Panc1 (cell line): Measurements from ENCODE around the gene TMX4. TPM values are rescaled to one million over a fixed set of nuclear protein-coding genes. Genes with fewer than 3 reads are reported as not detected.

ENCODE experiments used
- ATAC-seq: fragments of 200-7000 bp; cut with Tn5 transposase; 2 replicates; pipeline ENCODE4 v1.9.1; 2020; ENCODE audit warnings: mild to moderate bottlenecking, moderate library complexity
- BruUV-seq: library from RNA; stranded (reverse); fragments of 400-500 nt; replicated peaks from 2 replicates; lab custom pipeline; 2021; lab: Mats Ljungman, UMichigan
- CTCF ChIA-PET: fragments of 300-600 bp; sonication (Branson Sonifier 250); formaldehyde crosslinking; loops from one replicate; lab custom pipeline; 2022; ENCODE audit warnings: antibody characterized with exemption; lab: Charles Lee
- POLR2A ChIA-PET: fragments of 300-600 bp; sonication (Branson Sonifier 250); formaldehyde crosslinking; loops from one replicate; lab custom pipeline; 2022; ENCODE audit warnings: antibody characterized with exemption; lab: Charles Lee
- DNase-seq: peaks from one replicate; pipeline ENCODE4 v3.0.0-alpha.2; 2010; ENCODE audit warnings: low read depth, low spot score
- H3K27ac ChIP-seq: 2 replicates; pipeline ENCODE4 v1.5.1; 2011; ENCODE audit warnings: mild to moderate bottlenecking, low read length, inconsistent platforms
- H3K27me3 ChIP-seq: fragments of 200-500 bp; sonication (Bioruptor generic); 2 replicates; pipeline ENCODE4 v1.6.0; 2014; ENCODE audit warnings: low read length, inconsistent platforms; ENCODE audit not compliant: control insufficient read depth, insufficient read depth
- H3K36me3 ChIP-seq: fragments of 200-500 bp; sonication (Bioruptor generic); 2 replicates; pipeline ENCODE4 v1.5.1; 2014; ENCODE audit warnings: inconsistent platforms, mild to moderate bottlenecking, low read length, moderate library complexity; ENCODE audit not compliant: control insufficient read depth, insufficient read depth
- H3K4me1 ChIP-seq: 2 replicates; pipeline ENCODE4 v1.5.1; 2011; ENCODE audit warnings: inconsistent platforms, mild to moderate bottlenecking, low read length, moderate library complexity; ENCODE audit not compliant: control insufficient read depth, insufficient read depth
- H3K4me3 ChIP-seq, 2 experiments: 2 replicates each; pipeline ENCODE4 v1.5.1; 2011 to 2012; ENCODE audit warnings: low read depth in 2 of 2, low read length in 2 of 2, mild to moderate bottlenecking in 2 of 2, inconsistent platforms in 1 of 2, moderate library complexity in 1 of 2
- H3K9me3 ChIP-seq: fragments of 200-500 bp; sonication (Bioruptor generic); 2 replicates; pipeline ENCODE4 v1.5.1; 2014; ENCODE audit warnings: low read depth, mild to moderate bottlenecking, inconsistent platforms, low read length, moderate library complexity; ENCODE audit not compliant: control insufficient read depth, insufficient read depth
- CTCF ChIP-seq: fragments of 450-650 bp; IDR thresholded peaks from 2 replicates; pipeline ENCODE4 v1.5.1; 2017; ENCODE audit warnings: mild to moderate bottlenecking
- POLR2AphosphoS5 ChIP-seq: IDR thresholded peaks from 2 replicates; pipeline ENCODE4 v1.6.1; 2012; ENCODE audit warnings: mild to moderate bottlenecking, low read depth, low read length, moderate library complexity
- REST ChIP-seq, 2 experiments: IDR thresholded peaks; 2 replicates each; pipeline ENCODE4 v1.6.1; 2011 to 2012; ENCODE audit warnings: low read depth in 2 of 2, control low read depth in 1 of 2, low read length in 1 of 2, mild to moderate bottlenecking in 1 of 2, moderate library complexity in 1 of 2; ENCODE audit not compliant: insufficient read depth in 1 of 2
- SIN3A ChIP-seq: IDR thresholded peaks from 2 replicates; pipeline ENCODE4 v1.6.1; 2012; ENCODE audit warnings: low read depth, mild to moderate bottlenecking, low read length, moderate library complexity, borderline replicate concordance; ENCODE audit not compliant: insufficient read depth
- TCF7L2 ChIP-seq: IDR thresholded peaks from 2 replicates; pipeline ENCODE4 v1.6.1; 2011; ENCODE audit warnings: mild to moderate bottlenecking, low read depth, low read length, inconsistent platforms
- in situ Hi-C: cut with HindIII; loops from 2 replicates; pipeline ENCODE4 v1.10.0; 2016; ENCODE audit warnings: low sequenced_read_pairs, low pct_unique_long_range_greater_than_20kb
- intact Hi-C: fragments of 100-400 bp; cut with micrococcal nuclease; formaldehyde crosslinking; loops from one replicate; pipeline ENCODE4 v1.10.0; 2022; ENCODE audit not compliant: unreplicated experiment
- total RNA-seq: library from RNA; stranded (reverse); gene quantifications from one replicate; pipeline ENCODE4 v1.2.1, GENCODE V29; 2021; ENCODE audit not compliant: unreplicated experiment

TMX4 gene
- total RNA-seq, 1 experiment from 2014 or later: 34.6 TPM

DNA sequence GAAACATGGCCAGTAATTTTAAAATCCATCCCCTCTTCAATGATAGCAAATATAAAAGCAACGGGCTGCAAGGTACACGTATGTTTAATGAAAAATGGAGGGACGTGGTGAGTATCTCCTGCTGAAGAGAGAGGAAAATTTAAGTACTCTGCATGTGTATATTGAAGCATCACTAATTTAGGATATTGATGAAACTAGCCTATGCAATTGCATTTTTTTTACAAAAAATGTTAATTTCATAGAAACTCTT, 362 bp upstream of the TMX4 start:
- Histone ChIP-seq H3K4me1 (peaks cover 4% of the 10 kb centered on the region; the same call in 1 of the 2 replicates), H3K27me3 (0 out of 2 replicates have a peak, but pooled peaks cover 4% of the 10 kb centered on the region), H3K4me3 (peak overlapping the region; percentile 78), H3K36me3 (no peaks in the 10 kb centered on the region), H3K9me3 (no peaks in the 10 kb centered on the region), H3K27ac (0 out of 2 replicates have a peak overlapping the region, but pooled peaks have one; percentile 72)
- in situ Hi-C loops (no loop called here), intact Hi-C loops (no loop called here)
- TF ChIP-seq TCF7L2: peak; percentile 70
- no peak for TF ChIP-seq CTCF
- ChIA-PET CTCF (no interaction called here), POLR2A (no interaction called here)
- DNase-seq: no peak
- no peak for ATAC-seq
- no TSS peak for BruUV-seq

DNA sequence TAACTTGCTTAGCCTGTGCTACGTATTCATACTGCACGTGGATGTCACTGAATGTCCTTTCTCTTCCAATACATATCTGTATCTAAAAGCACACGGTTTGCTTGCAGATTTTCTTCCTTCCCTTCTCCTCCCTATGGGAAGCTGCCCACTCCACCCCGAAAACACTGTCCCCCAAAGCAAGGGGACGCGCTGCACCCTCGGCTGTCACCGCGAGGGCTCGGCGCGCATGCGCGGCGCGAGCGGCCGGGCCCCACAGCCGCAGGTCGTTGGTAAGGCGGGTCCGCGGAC, 659 bp downstream of the TMX4 start:
- H3K27ac ChIP-seq: peak overlapping the region; percentile 72
- ATAC-seq (peak; percentile 88), DNase-seq (no peak)
- 0 out of 2 replicates have a peak, but pooled peaks cover 2% of the 10 kb centered on the region for H3K27me3 ChIP-seq
- intact Hi-C loops (no loop called here), in situ Hi-C loops (no loop called here)
- no peaks in the 10 kb centered on the region for H3K9me3 ChIP-seq
- H3K36me3 ChIP-seq: no peaks in the 10 kb centered on the region
- ChIA-PET POLR2A (interaction anchor here (0.6 kb wide), 1 partner anchor 189 kb away, joined by 3 read pairs; no protein-coding TSS in a partner anchor), CTCF (no interaction called here)
- peaks cover 4% of the 10 kb centered on the region; the same call in 1 of the 2 replicates for H3K4me1 ChIP-seq
- BruUV-seq: no TSS peak
- peak overlapping the region; percentile 78 for H3K4me3 ChIP-seq
- TF ChIP-seq CTCF: no peak
- TF ChIP-seq POLR2AphosphoS5: no peak
- no peak for TF ChIP-seq REST (IDR thresholded peaks at IDR 0.05; ENCODE audit: insufficient read depth in 1 of 2, low read depth in 2 of 2, low read length in 1 of 2)
- no peak for TF ChIP-seq TCF7L2
- no peak for TF ChIP-seq SIN3A
